ENCODE measurements around the gene ITSN1.

ITSN1 gene

GRCh38 chr21:33811167-33812010, 169.1 kb downstream of the ITSN1 start:
- no peak for DNase-seq (ENCODE audit: low read depth in 2 of 2)

GRCh38 chr21:33813832-33814365, 171.6 kb downstream of the ITSN1 start:
- no peak for DNase-seq (ENCODE audit: low read depth in 2 of 2)

- no peak for DNase-seq (ENCODE audit: low read depth in 2 of 2)
These were observed 172.9 kb downstream of the ITSN1 start for GRCh38 chr21:33815143-33815707.

- no peak for DNase-seq (ENCODE audit: low read depth in 2 of 2)
These were observed 173.9 kb downstream of the ITSN1 start for GRCh38 chr21:33816174-33816573.

GRCh38 chr21:33817138-33817537, 174.8 kb downstream of the ITSN1 start:
- DNase-seq (ENCODE audit: low read depth in 2 of 2), result no peak

GRCh38 chr21:33817663-33818451, 175.6 kb downstream of the ITSN1 start:
- DNase-seq (ENCODE audit: low read depth in 2 of 2), result no peak

GRCh38 chr21:33820230-33820770, 178.0 kb downstream of the ITSN1 start:
- DNase-seq (ENCODE audit: low read depth in 2 of 2), result no peak

GRCh38 chr21:33820798-33821197, 178.5 kb downstream of the ITSN1 start:
- DNase-seq (ENCODE audit: low read depth in 2 of 2), result no peak

- no peak for DNase-seq (ENCODE audit: low read depth in 2 of 2)
These were observed 179.4 kb downstream of the ITSN1 start for GRCh38 chr21:33821503-33822322.

GRCh38 chr21:33824156-33824941, 182.0 kb downstream of the ITSN1 start:
- DNase-seq (ENCODE audit: low read depth in 2 of 2), result no peak

GRCh38 chr21:33825419-33825818, 183.1 kb downstream of the ITSN1 start:
- no peak for DNase-seq (ENCODE audit: low read depth in 2 of 2)

GRCh38 chr21:33825915-33826314, 183.6 kb downstream of the ITSN1 start:
- DNase-seq (ENCODE audit: low read depth in 2 of 2), result no peak

- no peak for DNase-seq (ENCODE audit: low read depth in 2 of 2)
These were observed 185.8 kb downstream of the ITSN1 start for GRCh38 chr21:33828083-33828482.

- no peak for DNase-seq (ENCODE audit: low read depth in 2 of 2)
These were observed 186.3 kb downstream of the ITSN1 start for GRCh38 chr21:33828577-33828976.

GRCh38 chr21:33829844-33830243, 187.5 kb downstream of the ITSN1 start:
- DNase-seq (ENCODE audit: low read depth in 2 of 2), result no peak

GRCh38 chr21:33831962-33832659, 189.8 kb downstream of the ITSN1 start:
- DNase-seq (ENCODE audit: low read depth in 2 of 2), result no peak

GRCh38 chr21:33834801-33835500, 192.7 kb downstream of the ITSN1 start:
- no peak for DNase-seq (ENCODE audit: low read depth in 2 of 2)

GRCh38 chr21:33835920-33836319, 193.6 kb downstream of the ITSN1 start:
- no peak for DNase-seq (ENCODE audit: low read depth in 2 of 2)

GRCh38 chr21:33836408-33836807, 194.1 kb downstream of the ITSN1 start:
- no peak for DNase-seq (ENCODE audit: low read depth in 2 of 2)
